ENCODE data around the gene PNPLA5.

GRCh38 chr22:43829904-43830851, 61.6 kb downstream of the PNPLA5 start:
- TF ChIP-seq CTCF (conservative IDR thresholded peaks at IDR 0.05 in 1 of 2, IDR thresholded peaks at IDR 0.05 in 1 of 2; ENCODE audit: low read depth in 1 of 2, low read length in 2 of 2) (no peak), EZH2 (IDR thresholded peaks at IDR 0.05; ENCODE audit: low read length, missing control alignments) (no peak)

Data from fibroblast of lung (primary cell).